ENCODE measurements around the gene DPP7. TPM values are rescaled to one million over a fixed set of nuclear protein-coding genes. Genes with fewer than 3 reads are reported as not detected.

The DPP7 gene
- total RNA-seq = 62.2 and 81.7 TPM in 2 replicates

DNA sequence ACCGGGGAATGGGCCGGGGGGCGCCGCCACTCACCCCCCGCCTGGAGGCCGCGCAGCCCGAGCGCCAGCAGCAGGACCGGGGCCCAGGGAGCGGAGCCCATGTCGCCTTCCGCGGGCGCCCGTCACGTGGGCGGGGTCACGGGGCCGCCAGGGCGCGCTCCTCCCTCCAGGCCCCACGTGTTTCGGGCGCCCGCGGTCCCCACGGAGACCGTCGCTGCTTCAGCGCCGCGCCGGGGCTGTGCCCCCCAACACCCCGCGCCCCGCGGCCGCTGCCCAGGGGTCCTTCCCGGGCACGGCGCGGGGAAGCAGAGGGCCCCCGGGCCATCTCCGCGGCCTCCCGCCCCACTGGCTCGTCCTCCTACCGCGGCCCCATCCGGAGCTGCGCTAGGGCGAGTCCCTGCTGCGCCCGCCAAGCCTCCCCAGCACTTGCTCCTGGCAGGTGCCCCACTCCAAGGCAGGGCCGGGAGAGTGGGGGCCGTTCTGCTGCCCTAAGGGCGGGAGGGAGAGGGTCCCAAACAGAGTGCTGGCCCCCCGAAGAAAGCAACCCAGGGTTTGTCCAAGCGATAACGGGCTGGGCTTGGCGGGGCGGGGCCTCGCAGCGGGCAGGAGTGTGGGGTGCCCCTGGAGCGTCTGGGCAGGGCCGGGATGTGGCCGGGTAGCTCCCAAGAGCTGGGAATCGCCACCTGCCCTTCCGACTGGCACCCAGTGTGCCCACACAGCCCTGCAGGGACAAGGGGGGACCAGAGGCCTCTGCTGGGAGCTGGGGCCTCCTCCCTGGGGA is at the start of gene DPP7:
DPP7 (minus strand) TSS at position 121 of the 781 bp plus-strand sequence; CDS start at position 101, 20 bp downstream.

DNA sequence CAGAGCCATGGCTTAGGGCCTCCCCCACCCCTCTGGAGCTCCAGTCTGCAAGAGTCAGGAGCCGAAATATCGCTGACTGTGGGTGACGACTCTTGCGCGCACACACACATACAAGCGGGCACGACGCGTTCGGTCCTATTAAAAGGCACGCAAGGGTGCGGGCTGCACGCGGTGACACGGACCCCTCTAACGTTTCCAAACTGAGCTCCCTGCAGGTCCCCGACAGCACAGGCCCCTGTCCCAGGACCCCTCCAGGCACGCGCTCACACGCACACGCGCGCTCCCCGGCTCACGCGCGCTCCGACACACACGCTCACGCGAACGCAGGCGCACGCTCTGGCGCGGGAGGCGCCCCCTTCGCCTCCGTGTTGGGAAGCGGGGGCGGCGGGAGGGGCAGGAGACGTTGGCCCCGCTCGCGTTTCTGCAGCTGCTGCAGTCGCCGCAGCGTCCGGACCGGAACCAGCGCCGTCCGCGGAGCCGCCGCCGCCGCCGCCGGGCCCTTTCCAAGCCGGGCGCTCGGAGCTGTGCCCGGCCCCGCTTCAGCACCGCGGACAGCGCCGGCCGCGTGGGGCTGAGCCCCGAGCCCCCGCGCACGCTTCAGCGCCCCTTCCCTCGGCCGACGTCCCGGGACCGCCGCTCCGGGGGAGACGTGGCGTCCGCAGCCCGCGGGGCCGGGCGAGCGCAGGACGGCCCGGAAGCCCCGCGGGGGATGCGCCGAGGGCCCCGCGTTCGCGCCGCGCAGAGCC is 24.4 kb upstream of the DPP7 start, which contains the start of gene GRIN1:
GRIN1 (plus strand) TSS at position 433 of the 746 bp plus-strand sequence. CDS start 333 bp downstream, outside the sequence.

DNA sequence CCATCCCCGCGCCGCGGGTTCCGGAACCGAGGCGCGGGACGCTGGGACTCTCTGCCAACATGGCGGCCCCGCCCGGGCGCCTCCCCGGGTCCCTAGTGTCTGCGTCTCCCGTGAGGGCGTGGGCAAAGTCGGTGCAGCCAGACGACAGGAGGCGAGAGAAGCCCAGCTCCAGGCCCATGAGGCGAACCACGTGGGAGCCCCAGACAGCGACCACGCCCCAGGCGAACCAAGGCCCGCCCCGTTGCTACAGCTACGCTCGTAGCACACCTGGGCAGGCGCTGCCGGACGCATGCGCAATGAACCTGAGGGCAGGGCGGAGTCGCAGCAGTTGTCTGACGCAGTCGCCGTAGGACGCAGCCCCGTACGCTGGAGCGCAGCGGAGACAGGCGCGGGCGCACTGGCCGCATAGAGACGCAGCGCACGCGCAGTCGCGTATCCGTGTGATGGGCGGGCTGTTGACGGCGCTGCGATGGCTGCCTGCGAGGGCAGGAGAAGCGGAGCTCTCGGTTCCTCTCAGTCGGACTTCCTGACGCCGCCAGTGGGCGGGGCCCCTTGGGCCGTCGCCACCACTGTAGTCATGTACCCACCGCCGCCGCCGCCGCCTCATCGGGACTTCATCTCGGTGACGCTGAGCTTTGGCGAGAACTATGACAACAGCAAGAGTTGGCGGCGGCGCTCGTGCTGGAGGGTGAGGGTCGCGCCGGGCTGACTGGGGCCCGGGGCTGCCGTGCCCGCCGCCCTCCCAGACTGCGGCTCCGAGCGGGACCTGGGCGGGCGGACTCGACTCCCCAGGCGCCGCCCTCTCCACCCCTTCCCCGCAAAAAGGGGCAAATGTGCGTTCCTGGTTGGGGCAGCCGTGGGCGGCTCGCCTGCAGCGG is 27.8 kb downstream of the DPP7 start, which contains the start of gene MAN1B1:
MAN1B1 (plus strand) TSS at position 455 of the 878 bp plus-strand sequence; CDS start at position 470, 15 bp downstream.

DNA sequence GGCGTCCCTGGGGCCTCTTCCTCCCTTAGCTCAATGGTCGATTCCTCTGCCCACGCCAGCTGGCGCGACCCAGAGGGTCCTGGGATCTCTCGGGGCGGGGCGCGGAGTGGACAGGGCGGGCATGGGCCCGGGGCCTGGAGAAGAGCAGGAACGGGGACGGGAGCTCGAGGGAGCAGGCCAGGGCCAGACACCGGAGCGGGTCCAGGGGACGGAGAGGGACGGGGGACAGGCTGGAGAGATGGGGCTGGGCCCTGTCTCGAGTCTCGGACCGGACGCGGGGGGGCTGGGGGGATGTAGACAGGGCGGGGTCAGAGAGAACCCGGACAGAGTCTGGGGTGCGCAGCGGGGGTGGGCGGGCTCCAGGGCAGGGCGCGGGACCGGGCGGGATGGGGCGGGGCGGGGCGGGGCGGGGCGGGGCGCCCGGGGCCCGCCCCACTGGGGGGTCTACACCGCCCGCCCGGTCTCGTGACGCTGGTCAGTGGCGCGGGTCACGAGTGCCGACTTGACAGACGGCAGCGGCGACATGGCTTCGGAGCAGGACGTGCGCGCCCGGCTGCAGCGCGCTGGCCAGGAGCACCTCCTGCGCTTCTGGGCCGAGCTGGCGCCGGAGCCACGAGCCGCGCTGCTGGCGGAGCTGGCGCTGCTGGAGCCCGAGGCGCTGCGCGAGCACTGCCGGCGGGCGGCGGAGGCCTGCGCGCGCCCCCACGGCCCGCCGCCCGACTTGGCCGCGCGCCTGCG is 37.4 kb downstream of the DPP7 start, which contains the start of gene UAP1L1:
UAP1L1 (plus strand) TSS at position 508 of the 738 bp plus-strand sequence; CDS start at position 524, 16 bp downstream.

DNA sequence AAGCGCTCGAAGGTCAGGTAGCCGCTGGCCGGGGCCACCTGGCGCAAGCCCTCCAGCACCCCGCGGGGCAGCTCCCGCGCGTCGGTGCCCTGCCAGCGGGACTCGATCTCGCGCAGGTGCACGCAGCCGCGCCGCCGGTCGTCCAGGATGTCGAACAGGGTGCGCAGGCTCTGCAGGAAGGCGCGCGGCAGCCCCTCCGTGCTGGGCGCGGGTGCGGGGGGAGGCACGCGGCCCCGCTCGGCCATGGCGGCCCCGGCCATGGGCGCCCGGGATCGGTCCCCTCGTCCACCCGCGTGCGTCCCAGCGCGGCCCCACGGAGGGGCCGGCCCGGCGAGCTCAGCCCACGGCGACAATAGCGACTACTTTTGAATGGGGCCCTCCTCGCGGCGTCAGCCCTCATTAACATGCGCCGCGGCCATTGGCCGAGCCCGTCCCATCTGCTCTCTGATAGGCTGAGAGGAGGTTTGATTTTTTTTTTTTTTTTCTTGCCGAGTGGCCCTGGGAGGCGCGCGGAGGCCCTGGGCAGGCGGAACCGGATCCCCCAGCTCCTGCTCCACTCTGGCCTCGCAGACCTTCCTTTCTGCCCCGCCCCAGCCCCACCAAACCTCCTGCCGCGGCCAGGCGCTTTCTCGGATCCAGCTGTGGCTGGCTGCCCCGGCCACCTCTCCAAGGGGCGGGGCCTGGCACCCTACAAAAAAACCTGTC is 44.2 kb downstream of the DPP7 start, which contains the start of gene SAPCD2:
SAPCD2 (minus strand) TSS at position 357 of the 705 bp plus-strand sequence; CDS start at position 260, 97 bp downstream.

Other genes starting within 250 kb of the DPP7 start
- gene EDF1, start 248.4 kb downstream of the DPP7 start, total RNA-seq = 269 and 274 TPM in 2 replicates
- 9.9 and 24.1 TPM in 2 replicates for gene TRAF2, start 228.2 kb downstream of the DPP7 start, total RNA-seq
- 107 and 164 TPM in 2 replicates for gene FBXW5, start 170.0 kb downstream of the DPP7 start, total RNA-seq
- gene C8G, start 169.5 kb downstream of the DPP7 start, total RNA-seq = 0.28 TPM in 1 of 2 replicates, not detected in the other
- gene LCN12, start 162.5 kb downstream of the DPP7 start, total RNA-seq = 0.34 TPM in 1 of 2 replicates, not detected in the other
- not detected in 2 replicates for gene PTGDS, start 137.2 kb downstream of the DPP7 start, total RNA-seq
- gene LCNL1, start 131.7 kb downstream of the DPP7 start, total RNA-seq = not detected in 2 replicates
- 7.8 and 9.9 TPM in 2 replicates for gene PAXX, start 122.3 kb downstream of the DPP7 start, total RNA-seq
- gene CLIC3, start 118.2 kb downstream of the DPP7 start, total RNA-seq = 4.4 and 6.7 TPM in 2 replicates
- gene ABCA2, start 86.5 kb downstream of the DPP7 start, total RNA-seq = 4.1 and 48.2 TPM in 2 replicates
- gene FUT7, start 82.6 kb downstream of the DPP7 start, total RNA-seq = not detected in 2 replicates
- 3.8 and 16.7 TPM in 2 replicates for gene NPDC1, start 68.6 kb downstream of the DPP7 start, total RNA-seq
- 1.8 and 3.1 TPM in 2 replicates for gene ENTPD2, start 60.7 kb downstream of the DPP7 start, total RNA-seq
- gene SAPCD2, start 44.2 kb downstream of the DPP7 start, total RNA-seq = 0.85 and 2.1 TPM in 2 replicates
- 4.8 and 6.3 TPM in 2 replicates for gene UAP1L1, start 37.2 kb downstream of the DPP7 start, total RNA-seq
- 62.5 and 67.1 TPM in 2 replicates for gene MAN1B1, start 27.7 kb downstream of the DPP7 start, total RNA-seq
- 0.57 and 1.0 TPM in 2 replicates for gene GRIN1, start 24.4 kb upstream of the DPP7 start, total RNA-seq
- gene LRRC26, start 55.3 kb upstream of the DPP7 start, total RNA-seq = 2.1 TPM in 1 of 2 replicates, not detected in the other
- gene TMEM210, start 57.3 kb upstream of the DPP7 start, total RNA-seq = not detected in 2 replicates
- gene ANAPC2, start 73.8 kb upstream of the DPP7 start, total RNA-seq = 17.4 and 24.1 TPM in 2 replicates
- gene SSNA1, start 73.9 kb upstream of the DPP7 start, total RNA-seq = 46.5 and 57.4 TPM in 2 replicates
- gene TPRN, start 86.0 kb upstream of the DPP7 start, total RNA-seq = 3.6 and 4.8 TPM in 2 replicates
- 33.0 and 38.3 TPM in 2 replicates for gene TMEM203, start 90.9 kb upstream of the DPP7 start, total RNA-seq
- 5.8 and 7.3 TPM in 2 replicates for gene NDOR1, start 91.0 kb upstream of the DPP7 start, total RNA-seq
- 0.34 and 0.78 TPM in 2 replicates for gene RNF208, start 107.5 kb upstream of the DPP7 start, total RNA-seq
- 1.6 and 3.8 TPM in 2 replicates for gene CYSRT1, start 110.4 kb upstream of the DPP7 start, total RNA-seq
- gene RNF224, start 112.8 kb upstream of the DPP7 start, total RNA-seq = under 0.01 and 0.28 TPM in 2 replicates
- gene SLC34A3, start 116.2 kb upstream of the DPP7 start, total RNA-seq = under 0.01 TPM in 1 of 2 replicates, not detected in the other
- gene TUBB4B, start 126.6 kb upstream of the DPP7 start, total RNA-seq = 97.1 and 124 TPM in 2 replicates
- not detected in 2 replicates for gene STPG3, start 136.6 kb upstream of the DPP7 start, total RNA-seq
- gene NELFB, start 140.6 kb upstream of the DPP7 start, total RNA-seq = 54.0 and 66.1 TPM in 2 replicates
- 14.7 and 34.9 TPM in 2 replicates for gene TOR4A, start 163.0 kb upstream of the DPP7 start, total RNA-seq
- 6.2 and 23.3 TPM in 2 replicates for gene NRARP, start 187.5 kb upstream of the DPP7 start, total RNA-seq